GM19452 (cell line): ENCODE data around the gene PEX3.
"Not testable (repeated sequence)": the region's sequence is repeated elsewhere in the genome, so short reads cannot be mapped to it uniquely, and the experiment has no call there.

ENCODE experiments used
- ATAC-seq: cut with Tn5 transposase; IDR thresholded peaks from one replicate; pipeline ENCODE4 v1.9.1; 2021; ENCODE audit not compliant: unreplicated experiment

PEX3 gene

GRCh38 chr6:143447865-143448264 lies 2.7 kb upstream of the PEX3 start:
- ATAC-seq, result not testable (repeated sequence)

GRCh38 chr6:143449082-143449713 lies 1.4 kb upstream of the PEX3 start:
- ATAC-seq, result no peak

DNA sequence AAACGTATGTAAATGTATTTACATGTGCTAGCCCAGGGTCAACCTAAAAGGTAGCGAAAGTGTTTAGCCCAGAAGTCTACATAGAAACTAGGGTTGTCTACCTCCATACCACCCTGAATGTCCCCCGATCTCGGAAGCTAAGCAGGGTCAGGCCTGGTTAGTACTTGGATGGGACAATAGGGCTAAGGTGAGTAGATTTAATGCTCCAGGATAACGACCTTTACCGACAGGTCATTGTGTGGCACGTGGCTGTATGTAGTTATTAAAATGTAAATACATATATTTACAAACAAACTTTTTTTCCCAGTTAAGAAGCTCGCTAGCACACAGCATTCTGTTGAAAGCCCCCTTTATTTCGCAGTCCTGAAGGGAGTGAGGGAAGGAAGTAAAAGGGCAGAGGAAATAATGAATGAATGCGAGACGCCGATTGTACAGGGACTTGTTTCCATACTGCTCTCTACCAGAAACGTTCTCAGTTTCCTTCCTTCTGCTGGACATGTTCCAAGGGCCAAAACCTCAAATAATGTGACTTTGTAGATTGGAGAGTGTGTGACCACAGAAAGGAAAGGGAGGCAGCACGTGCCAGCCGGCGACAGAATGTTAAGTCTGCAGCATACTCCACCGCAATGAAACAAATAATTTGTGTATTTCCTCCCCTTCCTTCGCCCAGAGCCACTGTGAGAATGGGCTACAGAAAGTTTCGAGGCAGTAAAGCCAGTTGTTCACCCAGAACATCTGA lies 722 bp upstream of the PEX3 start:
- ATAC-seq, result peak; percentile 9

- no peak for ATAC-seq
Observed at GRCh38 chr6:143451531-143451930, 926 bp downstream of the PEX3 start.

- ATAC-seq, result no peak
Observed at GRCh38 chr6:143457563-143458359, 7.2 kb downstream of the PEX3 start.

DNA sequence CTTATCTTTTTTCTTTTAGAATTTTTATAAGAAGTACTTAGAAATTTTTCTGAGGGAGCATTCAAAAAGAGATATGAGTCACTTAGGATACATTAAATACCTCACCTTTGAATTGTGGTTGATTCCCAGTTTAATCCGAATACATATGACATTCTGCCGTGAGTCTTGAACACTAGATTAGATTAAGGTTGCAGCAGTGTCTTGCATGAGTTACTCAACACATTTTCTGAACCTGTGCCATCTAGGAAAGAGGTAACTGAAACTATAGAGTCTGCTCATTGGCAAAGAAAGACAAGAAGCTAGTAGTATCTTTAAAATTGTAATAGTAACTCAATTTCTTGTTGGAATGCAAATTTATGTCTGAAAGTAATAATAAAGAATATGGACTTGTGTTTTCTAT lies 14.9 kb downstream of the PEX3 start:
- no peak for ATAC-seq

- ATAC-seq, result no peak
Observed at GRCh38 chr6:143468026-143468425, 17.4 kb downstream of the PEX3 start.

DNA sequence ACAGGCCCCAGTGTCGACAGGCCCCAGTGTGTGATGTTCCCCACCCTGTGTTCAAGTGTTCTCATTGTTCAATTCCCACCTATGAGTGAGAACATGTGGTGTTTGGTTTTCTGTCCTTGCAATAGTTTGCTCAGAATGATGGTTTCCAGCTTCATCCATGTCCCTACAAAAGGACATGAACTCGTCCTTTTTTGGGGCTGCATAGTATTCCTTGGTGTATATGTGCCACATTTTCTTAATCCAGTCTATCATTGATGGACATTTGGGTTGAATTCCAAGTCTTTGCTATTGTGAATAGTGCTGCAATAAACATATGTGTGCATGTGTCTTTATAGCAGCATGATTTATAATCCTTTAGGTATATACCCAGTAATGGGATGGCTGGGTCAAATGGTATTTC lies 18.2 kb downstream of the PEX3 start:
- ATAC-seq, result not testable (repeated sequence)

GRCh38 chr6:143471822-143472221 lies 21.2 kb downstream of the PEX3 start:
- no peak for ATAC-seq

GRCh38 chr6:143476545-143476944 lies 25.9 kb downstream of the PEX3 start:
- ATAC-seq, result no peak

DNA sequence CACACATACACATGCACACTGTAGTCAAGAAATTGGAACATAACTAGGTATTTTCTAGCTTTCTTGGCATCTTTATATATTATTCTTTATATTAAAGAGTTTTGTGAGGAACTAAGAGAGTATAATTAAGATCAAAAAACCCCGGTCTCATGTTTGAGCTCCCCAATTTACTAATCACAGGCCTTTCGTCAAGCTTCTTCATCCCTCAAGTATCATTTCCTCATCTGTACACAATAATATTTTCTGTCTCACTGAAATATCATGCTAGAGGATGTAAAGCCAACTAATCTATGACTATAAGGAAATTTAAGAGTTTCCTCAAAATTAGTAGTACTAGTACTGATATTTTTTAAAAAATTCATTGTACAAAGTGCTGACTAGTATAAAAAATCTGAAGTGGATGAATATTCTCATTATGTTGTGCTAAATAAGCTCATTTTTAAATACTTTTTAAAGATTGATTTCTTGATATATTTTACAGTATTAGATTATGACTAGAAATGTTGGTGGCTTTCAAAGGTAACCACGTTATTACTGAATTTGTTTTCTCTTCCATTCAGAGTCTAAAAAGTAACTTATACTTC lies 28.0 kb downstream of the PEX3 start:
- no peak for ATAC-seq

- ATAC-seq, result no peak
Observed at GRCh38 chr6:143482593-143482992, 32.0 kb downstream of the PEX3 start.

GRCh38 chr6:143485967-143486366 lies 35.4 kb downstream of the PEX3 start:
- ATAC-seq, result no peak

DNA sequence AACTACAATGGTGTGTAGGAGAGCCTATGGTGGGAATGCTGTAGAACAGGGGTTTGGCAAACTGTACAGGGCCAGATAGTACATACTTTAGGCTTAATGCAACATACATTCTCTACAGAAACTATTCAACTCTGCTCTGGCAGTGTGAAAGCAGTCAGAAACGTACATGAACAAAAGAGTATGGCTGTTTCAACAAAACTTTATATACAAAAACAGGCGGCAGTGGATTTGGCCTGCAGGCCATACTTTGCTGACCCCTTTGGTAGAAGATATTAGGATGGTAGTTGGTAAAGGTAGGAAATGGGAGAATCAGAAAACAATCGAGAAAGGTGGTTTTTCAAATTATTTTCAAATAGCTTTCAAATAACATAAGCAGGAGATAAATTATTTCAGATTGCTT lies 36.1 kb downstream of the PEX3 start:
- ATAC-seq, result no peak

DNA sequence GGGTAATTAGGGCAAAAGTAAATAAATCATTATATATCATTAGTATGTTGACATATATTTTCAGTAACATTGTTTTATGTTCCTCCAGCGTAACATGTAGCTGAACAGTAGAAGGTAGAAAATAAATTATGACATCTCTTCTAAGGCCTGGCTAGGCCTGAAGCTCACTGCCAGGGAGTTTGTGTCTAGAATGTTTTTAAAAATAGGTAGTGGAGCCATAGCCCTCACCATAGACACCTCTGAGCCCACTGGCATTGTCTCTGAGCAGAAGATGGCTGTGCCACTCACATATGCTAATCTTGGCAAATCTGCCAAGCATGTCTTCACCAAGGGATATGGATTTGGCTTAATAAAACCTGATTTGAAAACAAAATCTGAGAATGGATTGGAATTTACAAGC lies 39.6 kb downstream of the PEX3 start:
- no peak for ATAC-seq

- ATAC-seq, result no peak
Observed at GRCh38 chr6:143490775-143491174, 40.2 kb downstream of the PEX3 start.

DNA sequence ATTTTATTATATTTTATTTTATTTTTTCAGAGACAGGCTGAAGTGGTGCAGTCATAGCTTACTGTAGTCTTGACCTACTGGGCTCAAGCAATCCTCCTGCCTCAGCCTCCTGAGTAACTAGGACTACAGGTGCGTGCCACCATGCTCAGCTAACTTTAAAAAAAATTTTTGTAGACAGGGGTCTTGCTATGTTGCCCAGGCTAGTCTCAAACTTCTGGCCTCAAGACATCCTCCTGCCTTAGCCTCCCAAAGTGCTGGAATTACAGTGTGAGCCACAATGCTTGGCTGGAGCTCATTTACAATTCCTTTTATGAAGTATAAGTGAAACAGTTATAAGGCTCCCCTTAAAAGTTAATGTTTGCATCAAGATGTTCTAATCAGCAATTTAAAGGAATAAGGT lies 46.4 kb downstream of the PEX3 start:
- ATAC-seq, result no peak

- ATAC-seq, result no peak
Observed at GRCh38 chr6:143498428-143498827, 47.8 kb downstream of the PEX3 start.

- no peak for ATAC-seq
Observed at GRCh38 chr6:143501851-143502250, 51.2 kb downstream of the PEX3 start.

- ATAC-seq, result no peak
Observed at GRCh38 chr6:143504369-143504768, 53.8 kb downstream of the PEX3 start.

DNA sequence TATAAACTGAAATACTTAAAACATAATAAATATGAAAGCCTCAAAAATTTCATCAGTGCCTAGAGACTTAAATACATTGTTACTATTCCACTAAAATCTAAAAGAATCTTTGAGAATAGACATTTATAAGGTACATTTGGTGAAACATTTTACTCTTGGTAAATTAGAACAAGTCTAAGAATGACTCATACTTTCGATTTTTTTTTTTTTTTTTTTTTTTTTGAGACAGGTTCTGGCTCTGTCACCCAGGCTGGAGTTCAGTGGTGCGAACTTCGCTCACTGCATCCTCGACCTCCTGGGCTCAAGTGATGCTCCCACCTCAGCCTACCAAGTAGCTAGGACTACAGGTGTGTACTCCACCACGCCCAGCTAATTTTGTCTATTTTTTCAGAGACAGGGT lies 54.5 kb downstream of the PEX3 start:
- ATAC-seq, result no peak

GRCh38 chr6:143505537-143505936 lies 54.9 kb downstream of the PEX3 start:
- no peak for ATAC-seq
